MM.1S (cell line): ENCODE data around the gene FHDC1.

Experiments
- EZH2phosphoT487 ChIP-seq: fragments of 300-600 bp; sonication (generic); IDR thresholded peaks from 2 replicates; pipeline ENCODE4 v1.6.1; 2018; ENCODE audit warnings: antibody characterized with exemption, low read length
- TF ChIP-seq, protein P1 (sequence below): fragments of 300-600 bp; sonication (generic); IDR thresholded peaks from 2 replicates; pipeline ENCODE4 v1.5.1; 2016; ENCODE audit warnings: antibody characterized with exemption, low read length, mixed read lengths

DNA sequence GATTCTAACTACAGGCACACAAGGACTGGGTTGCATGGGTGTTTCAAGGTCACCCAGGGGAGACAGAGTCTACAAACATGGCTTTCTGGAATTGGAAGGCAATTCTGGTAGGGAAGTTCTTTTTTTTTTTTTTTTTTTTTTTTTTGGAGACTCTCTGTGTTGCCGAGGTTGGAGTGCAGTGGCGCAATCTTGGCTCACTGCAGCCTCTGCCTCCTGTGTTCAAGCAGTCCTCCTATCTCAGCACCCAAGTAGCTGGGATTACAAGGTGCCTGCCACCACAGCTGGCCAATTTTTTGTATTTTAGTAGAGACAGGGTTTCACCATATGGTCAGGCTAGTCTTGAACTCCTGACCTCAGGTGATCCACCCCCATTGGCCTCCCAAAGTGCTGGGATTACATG lies 16.3 kb upstream of the FHDC1 start:
- TF ChIP-seq, protein P1, sequence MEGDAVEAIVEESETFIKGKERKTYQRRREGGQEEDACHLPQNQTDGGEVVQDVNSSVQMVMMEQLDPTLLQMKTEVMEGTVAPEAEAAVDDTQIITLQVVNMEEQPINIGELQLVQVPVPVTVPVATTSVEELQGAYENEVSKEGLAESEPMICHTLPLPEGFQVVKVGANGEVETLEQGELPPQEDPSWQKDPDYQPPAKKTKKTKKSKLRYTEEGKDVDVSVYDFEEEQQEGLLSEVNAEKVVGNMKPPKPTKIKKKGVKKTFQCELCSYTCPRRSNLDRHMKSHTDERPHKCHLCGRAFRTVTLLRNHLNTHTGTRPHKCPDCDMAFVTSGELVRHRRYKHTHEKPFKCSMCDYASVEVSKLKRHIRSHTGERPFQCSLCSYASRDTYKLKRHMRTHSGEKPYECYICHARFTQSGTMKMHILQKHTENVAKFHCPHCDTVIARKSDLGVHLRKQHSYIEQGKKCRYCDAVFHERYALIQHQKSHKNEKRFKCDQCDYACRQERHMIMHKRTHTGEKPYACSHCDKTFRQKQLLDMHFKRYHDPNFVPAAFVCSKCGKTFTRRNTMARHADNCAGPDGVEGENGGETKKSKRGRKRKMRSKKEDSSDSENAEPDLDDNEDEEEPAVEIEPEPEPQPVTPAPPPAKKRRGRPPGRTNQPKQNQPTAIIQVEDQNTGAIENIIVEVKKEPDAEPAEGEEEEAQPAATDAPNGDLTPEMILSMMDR = no peak
- no peak for TF ChIP-seq EZH2phosphoT487
